ENCODE measurements around the gene ENTREP1.

Gene ENTREP1

DNA sequence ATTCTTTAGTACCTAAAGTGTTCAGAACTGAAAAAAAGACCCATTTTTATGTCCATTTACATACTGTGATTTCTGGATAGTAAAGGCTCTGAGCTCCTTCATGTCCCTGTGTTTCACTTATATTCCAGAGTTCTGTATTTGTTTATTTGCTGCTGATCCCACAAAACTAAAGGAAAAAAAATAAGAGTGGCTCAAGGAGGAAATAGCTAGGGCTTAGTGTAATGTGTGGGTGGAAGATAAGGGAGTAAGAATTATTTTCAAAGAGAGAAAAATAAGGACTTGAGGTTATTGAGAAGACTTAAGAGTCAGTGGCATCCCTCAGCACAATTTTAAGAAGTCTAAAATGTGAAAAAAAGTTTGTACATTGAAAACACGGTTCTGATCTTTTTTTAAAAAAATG lies 46.0 kb downstream of the ENTREP1 start:
- H3K36me3 Mint-ChIP-seq (ENCODE audit: low read depth), result no peaks in the 10 kb centered on the region
- peaks cover 19% of the 10 kb centered on the region for H3K27me3 Mint-ChIP-seq (ENCODE audit: low read depth)
- no peak overlapping the region for H3K4me3 Mint-ChIP-seq
- no peak overlapping the region for H3K27ac Mint-ChIP-seq
- H3K4me1 Mint-ChIP-seq (ENCODE audit: low read depth), result no peaks in the 10 kb centered on the region
- no peaks in the 10 kb centered on the region for H3K9me3 Mint-ChIP-seq

DNA sequence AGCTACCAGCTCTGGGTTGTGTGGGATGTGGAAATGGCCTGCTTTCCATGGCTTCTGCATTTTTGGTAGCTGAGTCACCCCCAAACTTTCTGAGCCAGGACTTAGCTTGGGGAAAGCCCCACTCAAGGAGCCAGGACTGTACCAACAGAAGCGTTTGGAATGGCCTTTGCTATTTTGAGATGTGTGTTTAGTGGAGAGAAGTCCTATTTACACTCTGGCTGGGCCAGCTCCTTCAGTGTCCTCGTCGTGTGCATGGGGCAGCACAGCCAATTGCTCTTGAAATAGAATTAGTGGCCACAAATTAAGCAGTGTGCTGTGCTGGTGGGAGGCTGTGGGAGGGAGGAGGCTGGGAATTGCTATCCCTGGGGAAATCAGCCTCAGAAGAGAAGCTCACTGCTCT lies 51.6 kb downstream of the ENTREP1 start:
- peaks cover 15% of the 10 kb centered on the region for H3K27me3 Mint-ChIP-seq (ENCODE audit: low read depth)
- H3K36me3 Mint-ChIP-seq (ENCODE audit: low read depth), result no peaks in the 10 kb centered on the region
- H3K4me3 Mint-ChIP-seq, result no peak overlapping the region
- no peaks in the 10 kb centered on the region for H3K4me1 Mint-ChIP-seq (ENCODE audit: low read depth)
- H3K9me3 Mint-ChIP-seq, result no peaks in the 10 kb centered on the region
- H3K27ac Mint-ChIP-seq, result no peak overlapping the region

DNA sequence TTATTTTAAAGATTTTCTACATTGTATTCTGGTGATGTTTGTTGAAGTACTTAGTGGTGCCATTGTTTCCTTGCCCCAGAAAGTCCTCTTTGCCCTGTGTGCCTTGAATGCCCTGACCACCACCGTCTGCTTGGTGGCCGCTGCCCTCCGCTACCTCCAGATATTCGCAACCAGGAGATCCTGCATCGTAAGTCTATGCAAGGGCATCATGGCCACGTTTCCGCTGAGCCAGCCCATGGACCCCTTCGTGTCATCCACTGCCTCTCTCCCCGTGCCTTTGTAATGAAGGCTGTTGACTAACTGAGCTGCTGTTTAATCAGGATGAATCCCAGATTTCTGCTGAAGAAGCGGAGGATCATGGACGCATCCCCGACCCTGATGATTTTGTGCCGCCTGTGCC lies 52.3 kb downstream of the ENTREP1 start:
- Mint-ChIP-seq H3K4me1 (ENCODE audit: low read depth) (no peaks in the 10 kb centered on the region), H3K27me3 (ENCODE audit: low read depth) (peaks cover 17% of the 10 kb centered on the region), H3K4me3 (no peak overlapping the region), H3K27ac (no peak overlapping the region), H3K36me3 (ENCODE audit: low read depth) (no peaks in the 10 kb centered on the region), H3K9me3 (no peaks in the 10 kb centered on the region)

DNA sequence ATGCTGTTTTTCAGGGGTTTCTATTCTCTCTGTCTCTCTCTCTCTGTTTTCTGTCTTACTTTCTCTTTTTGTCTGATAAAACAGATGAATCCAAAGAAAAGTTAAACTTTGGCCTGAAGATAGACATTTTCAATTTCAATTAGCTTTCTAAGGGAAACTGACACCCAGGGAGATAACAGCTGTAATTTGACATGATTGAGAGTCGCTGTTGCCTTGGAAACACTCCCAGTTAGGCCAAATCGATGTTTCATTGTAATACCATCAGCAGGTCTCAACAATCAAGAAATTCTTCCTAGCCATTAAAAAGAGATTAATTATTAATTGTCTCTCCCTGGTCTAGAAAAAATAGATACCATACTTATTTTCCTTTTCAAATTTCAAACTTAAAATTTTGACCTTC lies 53.0 kb downstream of the ENTREP1 start:
- Mint-ChIP-seq H3K4me3 (no peak overlapping the region), H3K36me3 (ENCODE audit: low read depth) (no peaks in the 10 kb centered on the region)

DNA sequence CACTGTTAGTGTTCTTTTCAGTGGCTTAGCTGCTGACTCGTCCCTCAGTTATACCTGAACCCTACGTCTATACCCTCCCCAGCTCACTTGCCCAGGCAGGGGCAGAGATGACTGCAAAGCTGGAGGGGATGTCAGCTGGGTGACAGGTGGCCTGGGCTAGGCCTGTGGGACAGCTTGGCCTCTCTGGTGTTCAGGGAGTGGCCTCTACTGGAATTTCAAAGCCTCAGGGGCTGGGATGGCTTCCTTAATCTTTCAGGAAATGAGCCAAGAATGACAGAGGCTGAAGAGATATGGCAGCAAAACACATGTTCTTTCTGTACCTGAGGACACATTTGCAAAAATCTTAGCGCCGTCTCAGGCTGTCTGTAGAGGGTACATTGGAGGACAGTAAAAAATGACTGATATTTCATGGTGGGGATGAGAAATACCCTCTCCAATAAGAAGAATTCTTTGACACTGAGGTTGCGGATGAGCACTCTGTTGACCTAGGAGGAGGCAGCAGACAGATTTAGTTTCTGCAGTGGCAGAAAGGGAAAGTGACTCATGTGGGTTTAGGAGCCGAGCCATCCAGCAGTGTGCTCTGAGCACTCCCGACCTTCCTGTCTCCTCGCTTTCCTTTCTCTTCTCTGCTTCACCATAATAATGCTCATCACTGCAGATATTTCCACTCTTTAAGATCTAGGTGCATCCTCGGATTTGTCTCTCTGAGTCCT lies 54.4 kb downstream of the ENTREP1 start:
- Mint-ChIP-seq H3K9me3 (no peaks in the 10 kb centered on the region), H3K4me3 (no peak overlapping the region), H3K36me3 (ENCODE audit: low read depth) (no peaks in the 10 kb centered on the region)

More for the DNA sequence above, 53.0 kb downstream of the ENTREP1 start:
- no peaks in the 10 kb centered on the region for H3K4me1 Mint-ChIP-seq (ENCODE audit: low read depth)
- no peaks in the 10 kb centered on the region for H3K9me3 Mint-ChIP-seq
- H3K27ac Mint-ChIP-seq, result no peak overlapping the region
- peaks cover 17% of the 10 kb centered on the region for H3K27me3 Mint-ChIP-seq (ENCODE audit: low read depth)

DNA sequence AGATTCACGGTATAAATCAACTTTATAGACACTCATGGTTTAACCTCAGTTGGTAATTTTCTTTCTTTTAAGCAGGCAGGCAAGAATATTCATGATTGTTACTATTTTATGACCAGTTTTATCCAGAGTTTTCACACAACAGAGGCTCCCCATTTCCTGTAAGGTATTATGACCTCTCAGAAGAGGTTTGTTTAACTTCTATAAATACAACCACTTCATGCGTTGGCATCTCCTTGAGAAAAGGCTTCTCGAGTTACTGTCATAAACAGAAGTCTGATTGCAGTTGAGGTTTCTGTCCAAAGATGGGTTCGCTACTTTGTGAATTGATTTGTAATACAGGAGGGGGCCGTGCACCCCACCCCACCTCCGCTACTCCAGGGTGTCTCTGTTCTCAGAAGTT lies 55.3 kb downstream of the ENTREP1 start:
- H3K9me3 Mint-ChIP-seq, result no peaks in the 10 kb centered on the region
- H3K27me3 Mint-ChIP-seq (ENCODE audit: low read depth), result peaks cover 18% of the 10 kb centered on the region

More for the DNA sequence above, 54.4 kb downstream of the ENTREP1 start:
- Mint-ChIP-seq H3K27ac (no peak overlapping the region), H3K4me1 (ENCODE audit: low read depth) (no peaks in the 10 kb centered on the region), H3K27me3 (ENCODE audit: low read depth) (peaks cover 19% of the 10 kb centered on the region)

DNA sequence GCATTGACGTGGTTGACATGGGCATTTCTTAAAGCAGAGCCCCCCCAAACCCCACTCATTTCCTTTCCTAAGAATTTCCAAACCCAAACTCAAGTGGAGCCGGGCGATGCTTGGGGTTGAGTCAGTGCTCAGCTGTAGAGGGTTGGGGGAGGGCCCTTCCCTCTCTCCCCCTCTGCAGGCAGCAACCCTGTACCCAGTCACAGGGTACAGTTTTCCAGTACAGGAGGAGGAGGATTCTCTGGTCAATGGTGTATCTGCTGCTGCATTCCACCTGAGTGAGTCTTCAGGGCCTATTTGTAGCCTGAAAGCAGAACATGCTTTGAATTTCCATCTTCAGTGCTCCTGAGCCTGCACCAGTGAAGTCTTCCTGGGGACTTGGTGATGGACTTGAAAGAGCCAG lies 55.8 kb downstream of the ENTREP1 start:
- H3K27ac Mint-ChIP-seq, result no peak overlapping the region
- H3K4me3 Mint-ChIP-seq, result no peak overlapping the region
- H3K9me3 Mint-ChIP-seq, result no peaks in the 10 kb centered on the region
- H3K36me3 Mint-ChIP-seq (ENCODE audit: low read depth), result no peaks in the 10 kb centered on the region
- peaks cover 21% of the 10 kb centered on the region for H3K27me3 Mint-ChIP-seq (ENCODE audit: low read depth)
- H3K4me1 Mint-ChIP-seq (ENCODE audit: low read depth), result no peaks in the 10 kb centered on the region

More for the DNA sequence above, 55.3 kb downstream of the ENTREP1 start:
- H3K27ac Mint-ChIP-seq, result no peak overlapping the region
- no peaks in the 10 kb centered on the region for H3K36me3 Mint-ChIP-seq (ENCODE audit: low read depth)
- no peak overlapping the region for H3K4me3 Mint-ChIP-seq
- H3K4me1 Mint-ChIP-seq (ENCODE audit: low read depth), result no peaks in the 10 kb centered on the region

DNA sequence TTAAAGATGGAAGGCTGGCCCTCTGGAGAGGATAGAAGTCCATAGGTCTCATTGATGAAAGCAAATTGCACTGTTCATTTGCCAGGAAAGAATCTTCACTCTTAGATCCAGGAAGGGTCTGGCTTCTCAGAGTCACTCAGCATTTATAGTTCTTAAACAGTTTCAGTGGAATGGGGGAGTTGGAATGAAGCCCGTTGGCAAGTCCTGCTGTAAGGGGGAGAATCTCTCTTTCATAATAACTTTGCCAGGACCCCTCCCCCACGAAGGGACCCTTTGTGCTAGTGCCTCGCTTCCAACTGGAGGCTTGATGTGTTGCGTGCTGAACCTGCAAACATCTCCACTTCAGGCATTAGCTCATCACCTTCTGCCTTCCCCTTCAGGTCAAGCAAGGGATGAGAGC lies 57.1 kb downstream of the ENTREP1 start:
- Mint-ChIP-seq H3K9me3 (no peaks in the 10 kb centered on the region), H3K4me3 (no peak overlapping the region), H3K27ac (no peak overlapping the region), H3K4me1 (ENCODE audit: low read depth) (no peaks in the 10 kb centered on the region), H3K27me3 (ENCODE audit: low read depth) (peaks cover 25% of the 10 kb centered on the region), H3K36me3 (ENCODE audit: low read depth) (no peaks in the 10 kb centered on the region)

DNA sequence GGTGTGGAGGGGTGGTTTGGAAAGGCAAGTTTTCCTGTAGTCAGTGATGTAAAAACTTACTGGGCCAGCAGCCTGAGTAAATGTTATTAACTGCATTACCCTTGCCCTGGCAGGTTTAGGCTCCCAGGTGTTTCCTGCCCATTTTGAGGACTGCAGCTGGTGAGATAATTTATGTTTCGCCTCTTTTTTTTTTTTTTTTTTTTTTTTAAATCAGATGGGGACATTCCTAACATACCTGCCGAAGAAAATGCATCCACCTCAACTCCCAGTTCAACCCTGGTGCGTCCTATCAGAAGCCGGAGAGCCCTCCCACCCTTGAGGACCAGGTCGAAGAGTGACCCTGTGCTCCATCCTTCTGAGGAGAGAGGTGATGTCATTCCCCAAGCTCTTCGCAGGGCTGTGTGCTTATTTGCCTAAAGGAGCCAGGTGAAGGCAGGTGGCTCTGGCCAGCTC lies 60.6 kb downstream of the ENTREP1 start:
- no peak overlapping the region for H3K4me3 Mint-ChIP-seq
- no peaks in the 10 kb centered on the region for H3K4me1 Mint-ChIP-seq (ENCODE audit: low read depth)
- H3K27ac Mint-ChIP-seq, result no peak overlapping the region
- peaks cover 24% of the 10 kb centered on the region for H3K27me3 Mint-ChIP-seq (ENCODE audit: low read depth)
- H3K36me3 Mint-ChIP-seq (ENCODE audit: low read depth), result no peaks in the 10 kb centered on the region
- no peaks in the 10 kb centered on the region for H3K9me3 Mint-ChIP-seq

DNA sequence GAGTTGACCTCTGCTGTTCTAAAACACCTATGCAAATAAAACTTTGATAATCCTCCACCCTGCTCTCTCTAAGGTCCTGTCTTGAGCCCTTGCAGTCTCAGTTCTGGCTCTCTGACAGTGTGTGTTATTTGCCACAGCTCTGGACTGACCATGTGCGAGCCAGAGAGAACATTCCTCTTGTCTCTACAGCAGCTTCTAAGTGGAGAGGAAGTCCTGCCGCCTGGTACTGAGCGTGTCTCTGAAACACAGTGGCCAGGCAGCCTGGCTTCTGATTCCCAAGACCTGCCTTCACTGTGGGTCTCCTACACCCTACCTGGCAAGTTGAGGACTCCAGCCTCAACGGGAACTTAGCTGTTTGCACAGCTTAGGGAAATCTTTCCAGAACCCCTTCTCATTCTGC lies 61.6 kb downstream of the ENTREP1 start:
- peaks cover 23% of the 10 kb centered on the region for H3K27me3 Mint-ChIP-seq (ENCODE audit: low read depth)
- H3K4me1 Mint-ChIP-seq (ENCODE audit: low read depth), result no peaks in the 10 kb centered on the region
- no peak overlapping the region for H3K27ac Mint-ChIP-seq
- no peak overlapping the region for H3K4me3 Mint-ChIP-seq
- H3K9me3 Mint-ChIP-seq, result no peaks in the 10 kb centered on the region
- H3K36me3 Mint-ChIP-seq (ENCODE audit: low read depth), result no peaks in the 10 kb centered on the region

DNA sequence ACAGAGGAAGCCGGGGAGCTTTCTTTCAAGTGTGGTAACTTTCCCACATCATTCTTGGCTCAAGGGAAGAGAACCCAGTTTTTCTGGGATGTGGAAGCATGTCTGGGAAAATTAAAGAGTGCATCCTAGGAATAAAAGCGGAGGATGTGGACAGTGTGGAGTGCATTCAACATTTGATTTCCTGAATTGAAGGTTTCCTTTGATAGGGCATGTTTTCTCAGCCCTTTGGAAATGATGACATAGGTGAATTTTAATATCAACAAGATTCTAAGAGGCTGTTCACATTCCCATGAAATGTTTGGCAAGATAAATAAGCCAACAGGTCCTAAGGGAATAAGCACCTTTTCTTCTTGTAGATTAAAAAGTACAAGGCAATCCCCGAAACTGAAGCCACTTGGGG lies 63.6 kb downstream of the ENTREP1 start:
- Mint-ChIP-seq H3K27ac (no peak overlapping the region), H3K9me3 (no peaks in the 10 kb centered on the region), H3K36me3 (ENCODE audit: low read depth) (no peaks in the 10 kb centered on the region), H3K4me1 (ENCODE audit: low read depth) (no peaks in the 10 kb centered on the region), H3K27me3 (ENCODE audit: low read depth) (peaks cover 16% of the 10 kb centered on the region), H3K4me3 (no peak overlapping the region)

DNA sequence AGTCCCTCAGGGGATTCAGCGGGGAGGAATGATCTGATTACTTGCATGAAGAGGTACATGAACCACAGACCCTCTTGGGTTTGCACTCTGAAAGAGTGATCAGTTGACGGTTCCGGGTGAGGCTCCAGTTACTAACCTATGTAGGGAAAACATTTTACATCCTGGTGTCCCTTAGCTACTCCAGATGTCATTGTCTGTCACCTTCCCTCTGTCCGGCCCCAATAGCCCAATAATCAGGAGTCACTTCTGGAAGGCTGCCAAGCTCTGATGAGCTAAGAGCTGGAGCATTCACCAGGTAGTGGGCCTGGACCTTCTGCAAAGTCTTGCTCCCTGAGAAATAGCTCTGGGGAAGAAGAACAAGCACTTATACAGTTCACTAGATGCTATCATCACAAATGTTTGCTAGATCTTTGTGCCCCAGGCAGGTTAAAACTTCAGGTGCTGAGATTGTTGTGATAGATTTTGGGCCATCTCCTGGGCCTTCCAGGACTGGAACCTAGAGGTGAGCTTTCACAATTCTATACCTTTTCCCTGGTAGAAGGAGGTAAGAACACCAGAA lies 64.5 kb downstream of the ENTREP1 start:
- no peaks in the 10 kb centered on the region for H3K36me3 Mint-ChIP-seq (ENCODE audit: low read depth)
- no peaks in the 10 kb centered on the region for H3K4me1 Mint-ChIP-seq (ENCODE audit: low read depth)
- H3K9me3 Mint-ChIP-seq, result no peaks in the 10 kb centered on the region
- peaks cover 13% of the 10 kb centered on the region for H3K27me3 Mint-ChIP-seq (ENCODE audit: low read depth)
- no peak overlapping the region for H3K27ac Mint-ChIP-seq
- no peak overlapping the region for H3K4me3 Mint-ChIP-seq

DNA sequence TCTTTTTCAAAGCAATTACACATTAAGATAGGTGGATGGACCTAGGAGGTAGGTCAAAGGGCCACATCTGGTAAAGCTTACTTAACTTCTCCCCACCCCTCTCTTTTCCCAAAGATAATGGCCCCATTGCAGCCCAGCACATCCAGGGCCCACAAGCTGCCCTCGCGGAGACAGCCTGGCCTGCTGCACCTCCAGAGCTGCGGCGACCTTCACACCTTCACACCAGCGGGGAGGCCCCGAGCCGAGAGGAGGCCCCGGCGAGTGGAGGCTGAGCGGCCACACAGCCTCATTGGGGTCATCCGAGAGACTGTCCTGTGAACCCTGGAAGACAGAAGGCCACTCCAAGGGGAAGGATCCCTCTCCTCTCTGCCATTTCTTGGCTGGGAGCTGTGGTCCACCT lies 66.5 kb downstream of the ENTREP1 start:
- H3K4me3 Mint-ChIP-seq, result no peak overlapping the region
- peaks cover 7% of the 10 kb centered on the region for H3K27me3 Mint-ChIP-seq (ENCODE audit: low read depth)
- no peaks in the 10 kb centered on the region for H3K36me3 Mint-ChIP-seq (ENCODE audit: low read depth)
- H3K4me1 Mint-ChIP-seq (ENCODE audit: low read depth), result no peaks in the 10 kb centered on the region
- no peaks in the 10 kb centered on the region for H3K9me3 Mint-ChIP-seq
- no peak overlapping the region for H3K27ac Mint-ChIP-seq

DNA sequence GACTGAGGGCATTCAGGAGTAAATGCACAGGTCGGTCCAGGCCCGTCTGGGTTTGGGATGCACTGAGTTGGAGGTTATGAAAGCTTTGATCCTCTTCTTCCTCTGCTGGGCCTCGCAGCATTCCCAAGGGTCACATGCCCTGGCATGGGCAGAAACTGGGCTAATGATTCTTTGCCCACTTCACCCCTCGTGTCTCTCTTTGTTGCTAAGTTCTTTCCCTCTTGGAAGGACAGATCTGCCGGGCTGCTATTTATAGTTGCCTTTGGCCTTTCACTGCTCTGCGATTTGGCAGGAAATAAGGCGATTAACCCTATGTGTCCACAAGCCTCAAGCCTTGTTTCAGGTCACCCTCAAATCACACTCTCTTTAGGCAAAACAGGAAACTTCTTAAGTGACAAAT lies 66.9 kb downstream of the ENTREP1 start:
- H3K27ac Mint-ChIP-seq, result no peak overlapping the region
- H3K27me3 Mint-ChIP-seq (ENCODE audit: low read depth), result peaks cover 4% of the 10 kb centered on the region
- no peaks in the 10 kb centered on the region for H3K36me3 Mint-ChIP-seq (ENCODE audit: low read depth)
- no peaks in the 10 kb centered on the region for H3K4me1 Mint-ChIP-seq (ENCODE audit: low read depth)
- no peak overlapping the region for H3K4me3 Mint-ChIP-seq
- no peaks in the 10 kb centered on the region for H3K9me3 Mint-ChIP-seq

DNA sequence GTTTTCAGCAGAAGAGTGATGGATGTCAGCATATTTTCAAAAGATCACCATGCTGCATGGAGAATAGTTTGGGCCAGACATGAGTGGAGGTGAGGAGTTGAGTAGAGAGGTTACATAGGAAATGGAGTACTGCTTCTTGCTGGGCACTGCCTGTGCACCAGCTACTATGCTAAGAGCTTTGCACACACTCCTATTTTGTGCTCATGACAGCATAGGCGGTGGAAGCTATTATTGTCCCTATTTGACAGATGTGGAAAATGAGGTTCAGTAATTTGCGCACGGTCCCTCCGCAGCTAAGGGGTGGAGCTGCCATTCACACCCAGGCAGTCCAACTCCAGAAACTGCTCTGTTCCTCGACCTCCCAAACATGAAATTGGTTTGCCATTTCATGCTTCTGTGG lies 67.8 kb downstream of the ENTREP1 start:
- no peaks in the 10 kb centered on the region for H3K4me1 Mint-ChIP-seq (ENCODE audit: low read depth)
- peaks cover 4% of the 10 kb centered on the region for H3K27me3 Mint-ChIP-seq (ENCODE audit: low read depth)
- H3K36me3 Mint-ChIP-seq (ENCODE audit: low read depth), result no peaks in the 10 kb centered on the region
- H3K27ac Mint-ChIP-seq, result no peak overlapping the region
- H3K9me3 Mint-ChIP-seq, result no peaks in the 10 kb centered on the region
- no peak overlapping the region for H3K4me3 Mint-ChIP-seq

All from T-helper 1 cell treated with Interleukin-12 subunit alpha and Interleukin-12 subunit beta and Interleukin-4 antibody, amounts not matched to agents 30 μg/mL and 1 μg/mL, for 36 hours (primary cell).